ENCODE results near the gene PAFAH1B1.

Gene PAFAH1B1

GRCh38 chr17:2602597-2603017 is 9.2 kb downstream of the PAFAH1B1 start (continued):
- TF ChIP-seq TSHZ1 (tag by site-specific recombination; IDR thresholded peaks at IDR 0.05; ENCODE audit: borderline replicate concordance) (peak; percentile 73; the same call in 1 of the 2 replicates), INSM2 (tag by site-specific recombination; IDR thresholded peaks at IDR 0.05) (peak; percentile 86), ZNF174 (tag by site-specific recombination; IDR thresholded peaks at IDR 0.05) (no peak), ZNF335 (tag by site-specific recombination; conservative IDR thresholded peaks at IDR 0.05) (no peak), ZSCAN5A (tag by site-specific recombination; IDR thresholded peaks at IDR 0.05) (no peak), TRIM28 (IDR thresholded peaks at IDR 0.05; ENCODE audit: borderline replicate concordance, low read length) (peak; percentile 80; the same call in 1 of the 2 replicates), ZNF544 (tag by site-specific recombination; IDR thresholded peaks at IDR 0.05) (no peak), ZNF585B (tag by site-specific recombination; IDR thresholded peaks at IDR 0.05) (no peak), SP3 (tag by site-specific recombination; IDR thresholded peaks at IDR 0.05) (no peak; the same call in 1 of the 2 replicates), GLI2 (tag by site-specific recombination; IDR thresholded peaks at IDR 0.05; ENCODE audit: borderline replicate concordance, low read depth) (peak; percentile 85), ZNF184 (tag by site-specific recombination; IDR thresholded peaks at IDR 0.05) (no peak), OVOL3 (tag by site-specific recombination; IDR thresholded peaks at IDR 0.05) (peak; percentile 74; the same call in 1 of the 2 replicates), ZBTB49 (tag by site-specific recombination; IDR thresholded peaks at IDR 0.05; ENCODE audit: low read depth) (no peak), KLF10 (tag by site-specific recombination; IDR thresholded peaks at IDR 0.05) (no peak), ZNF354C (tag by site-specific recombination; IDR thresholded peaks at IDR 0.05; ENCODE audit: borderline replicate concordance, low read depth) (no peak), ZNF248 (tag by site-specific recombination; IDR thresholded peaks at IDR 0.05) (no peak), ZNF169 (tag by site-specific recombination; IDR thresholded peaks at IDR 0.05) (no peak), WT1 (tag by site-specific recombination; IDR thresholded peaks at IDR 0.05) (peak; percentile 100), ZNF221 (tag by site-specific recombination; IDR thresholded peaks at IDR 0.05; ENCODE audit: borderline replicate concordance) (no peak), ZBTB8A (tag by site-specific recombination; IDR thresholded peaks at IDR 0.05) (no peak), ZBTB26 (tag by site-specific recombination; optimal IDR thresholded peaks at IDR 0.05) (no peak), GLIS2 (tag by site-specific recombination; IDR thresholded peaks at IDR 0.05) (no peak), ZNF366 (tag by site-specific recombination; conservative IDR thresholded peaks at IDR 0.05) (no peak; the same call in 1 of the 2 replicates), SALL2 (tag by site-specific recombination; IDR thresholded peaks at IDR 0.05; ENCODE audit: borderline replicate concordance) (no peak), ZNF416 (tag by site-specific recombination; IDR thresholded peaks at IDR 0.05) (no peak), ZNF302 (tag by site-specific recombination; IDR thresholded peaks at IDR 0.05; ENCODE audit: low read depth) (no peak), ZNF580 (tag by site-specific recombination; IDR thresholded peaks at IDR 0.05) (0 out of 2 replicates have a peak, but pooled peaks have one; percentile 26), HOXC10 (CRISPR knock-in tag; IDR thresholded peaks at IDR 0.05) (no peak), BCL11A (tag by site-specific recombination; IDR thresholded peaks at IDR 0.05; ENCODE audit: low read depth) (peak; percentile 64; the same call in 1 of the 2 replicates), SCRT2 (tag by site-specific recombination; IDR thresholded peaks at IDR 0.05) (no peak), IKZF3 (tag by site-specific recombination; IDR thresholded peaks at IDR 0.05) (peak; percentile 49; the same call in 1 of the 2 replicates)

Measured in HEK293 (cell line).